Caki2 (cell line): Measurements from ENCODE around the gene ERBB4. TPM values are rescaled to one million over a fixed set of nuclear protein-coding genes. Genes with fewer than 3 reads are reported as not detected.
"Not testable (repeated sequence)": the region's sequence is repeated elsewhere in the genome, so short reads cannot be mapped to it uniquely, and the experiment has no call there.

ENCODE experiments used
- DNase-seq: peaks from one replicate; pipeline ENCODE4 v3.0.0-alpha.2; 2015; ENCODE audit warnings: low read depth
- in situ Hi-C: cut with HindIII; loops from 2 replicates; pipeline ENCODE4 v1.10.0; 2016; ENCODE audit warnings: low sequenced_read_pairs, low pct_unique_long_range_greater_than_20kb, mixed read lengths
- total RNA-seq: library from RNA; depleted of rRNA; stranded (reverse); fragments of >200 nt; shearing (Covaris generic); gene quantifications from 2 replicates; pipeline ENCODE4 v1.2.3, GENCODE V29; 2014; ENCODE audit warnings: low replicate concordance

The ERBB4 gene
- total RNA-seq, 1 experiment from 2014 or later = 0.10 TPM

GRCh38 chr2:212024040-212024439, 514.6 kb downstream of the ERBB4 start:
- DNase-seq = no peak
- in situ Hi-C loops = no loop called here

- in situ Hi-C loops = no loop called here
- no peak for DNase-seq
These were observed 515.6 kb downstream of the ERBB4 start for GRCh38 chr2:212022966-212023365.

GRCh38 chr2:212021947-212022346, 516.7 kb downstream of the ERBB4 start:
- DNase-seq = peak; percentile 4
- in situ Hi-C loops = no loop called here

- in situ Hi-C loops = no loop called here
- no peak for DNase-seq
These were observed 523.0 kb downstream of the ERBB4 start for GRCh38 chr2:212015588-212015987.

GRCh38 chr2:212013626-212014025, 525.0 kb downstream of the ERBB4 start:
- in situ Hi-C loops = no loop called here
- no peak for DNase-seq

- DNase-seq, in situ Hi-C loops: not testable (repeated sequence)
These were observed 528.3 kb downstream of the ERBB4 start for GRCh38 chr2:212010305-212010704.

- in situ Hi-C loops = no loop called here
- DNase-seq = no peak
These were observed 530.6 kb downstream of the ERBB4 start for GRCh38 chr2:212007972-212008371.

- DNase-seq = peak; percentile 6
These were observed 533.4 kb downstream of the ERBB4 start for GRCh38 chr2:212005085-212005671.

GRCh38 chr2:212001325-212001724, 537.3 kb downstream of the ERBB4 start:
- in situ Hi-C loops = no loop called here
- DNase-seq = no peak

More at GRCh38 chr2:212005085-212005671, 533.4 kb downstream of the ERBB4 start:
- in situ Hi-C loops = no loop called here

- no peak for DNase-seq
- in situ Hi-C loops = no loop called here
These were observed 541.7 kb downstream of the ERBB4 start for GRCh38 chr2:211996857-211997256.

GRCh38 chr2:211994806-211995205, 543.8 kb downstream of the ERBB4 start:
- in situ Hi-C loops = no loop called here
- DNase-seq = no peak

GRCh38 chr2:211990335-211990734, 548.3 kb downstream of the ERBB4 start:
- in situ Hi-C loops = no loop called here
- no peak for DNase-seq

- DNase-seq = no peak
- in situ Hi-C loops = no loop called here
These were observed 552.3 kb downstream of the ERBB4 start for GRCh38 chr2:211986313-211986712.

GRCh38 chr2:211985393-211985792, 553.2 kb downstream of the ERBB4 start:
- no peak for DNase-seq
- in situ Hi-C loops = no loop called here

- DNase-seq = no peak
- in situ Hi-C loops = no loop called here
These were observed 556.4 kb downstream of the ERBB4 start for GRCh38 chr2:211982162-211982561.

- in situ Hi-C loops = no loop called here
These were observed 557.2 kb downstream of the ERBB4 start for GRCh38 chr2:211981451-211981850.

GRCh38 chr2:211976076-211976475, 562.5 kb downstream of the ERBB4 start:
- in situ Hi-C loops = no loop called here
- no peak for DNase-seq

More at GRCh38 chr2:211981451-211981850, 557.2 kb downstream of the ERBB4 start:
- no peak for DNase-seq

GRCh38 chr2:211967234-211967633, 571.4 kb downstream of the ERBB4 start:
- DNase-seq = no peak
- in situ Hi-C loops = no loop called here

GRCh38 chr2:211963969-211964368, 574.6 kb downstream of the ERBB4 start:
- in situ Hi-C loops = no loop called here

GRCh38 chr2:211957799-211958198, 580.8 kb downstream of the ERBB4 start:
- no peak for DNase-seq
- in situ Hi-C loops = no loop called here

More at GRCh38 chr2:211963969-211964368, 574.6 kb downstream of the ERBB4 start:
- no peak for DNase-seq
